CD4-positive, alpha-beta T cell treated with Interleukin-4 for 4 hours (primary cell): Measurements from ENCODE around the gene PRDM15.

ENCODE experiments used
- DNase-seq: peaks from one replicate; pipeline ENCODE4 v3.0.0-alpha.2; 2020

PRDM15 gene

DNA sequence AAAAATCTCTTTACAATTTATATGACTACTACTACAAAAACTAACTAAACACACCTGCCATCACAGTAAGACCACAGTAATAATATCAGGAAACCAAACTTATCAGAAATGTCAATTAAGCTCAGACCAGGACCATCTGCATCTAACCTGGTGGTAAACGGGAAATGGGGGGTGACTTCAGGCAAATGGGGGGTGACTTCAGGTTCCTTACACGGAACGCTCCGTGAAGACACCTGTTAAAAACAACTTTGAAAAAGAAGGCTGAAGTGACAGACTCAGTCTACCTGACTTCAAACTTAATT, 15.8 kb downstream of the PRDM15 start:
- no peak for DNase-seq

DNA sequence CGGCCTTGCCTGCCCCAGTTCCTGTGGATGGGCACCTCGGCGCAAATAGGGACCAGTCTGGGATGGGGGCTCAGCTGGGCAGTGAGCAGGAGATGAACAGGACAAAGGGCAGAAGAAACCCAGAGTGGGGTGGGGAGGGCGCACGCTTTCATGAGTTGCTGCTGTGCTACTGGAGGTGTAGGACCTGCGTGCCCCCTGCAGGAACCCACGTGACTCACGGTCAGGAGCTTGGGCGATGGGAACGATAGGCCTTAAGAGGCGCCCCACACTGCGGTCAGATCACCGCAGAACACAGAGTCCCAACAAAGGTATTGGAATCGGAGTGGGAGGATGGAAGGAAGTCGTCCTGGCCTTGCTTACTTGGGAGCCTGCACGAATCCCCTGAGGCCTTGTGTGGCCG, 17.2 kb downstream of the PRDM15 start:
- DNase-seq: no peak

DNA sequence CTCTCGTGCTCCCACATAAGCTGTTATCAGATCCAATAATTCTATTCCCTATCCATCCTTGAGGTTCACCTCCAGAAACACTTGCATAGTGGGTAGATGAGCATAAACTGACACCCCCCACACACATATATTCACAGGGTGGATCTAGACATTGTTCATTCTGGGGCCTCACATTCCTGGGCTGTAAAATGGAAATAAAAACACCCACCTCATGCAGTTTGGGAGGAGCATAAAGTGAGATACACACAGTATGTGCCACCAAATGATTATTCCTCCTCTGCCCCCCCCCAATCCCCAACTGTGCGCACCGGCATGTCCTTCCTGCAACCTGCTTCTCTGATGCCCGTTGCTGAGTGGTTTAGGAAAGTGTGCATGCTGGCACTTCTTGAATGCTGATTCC, 17.9 kb downstream of the PRDM15 start:
- no peak for DNase-seq

DNA sequence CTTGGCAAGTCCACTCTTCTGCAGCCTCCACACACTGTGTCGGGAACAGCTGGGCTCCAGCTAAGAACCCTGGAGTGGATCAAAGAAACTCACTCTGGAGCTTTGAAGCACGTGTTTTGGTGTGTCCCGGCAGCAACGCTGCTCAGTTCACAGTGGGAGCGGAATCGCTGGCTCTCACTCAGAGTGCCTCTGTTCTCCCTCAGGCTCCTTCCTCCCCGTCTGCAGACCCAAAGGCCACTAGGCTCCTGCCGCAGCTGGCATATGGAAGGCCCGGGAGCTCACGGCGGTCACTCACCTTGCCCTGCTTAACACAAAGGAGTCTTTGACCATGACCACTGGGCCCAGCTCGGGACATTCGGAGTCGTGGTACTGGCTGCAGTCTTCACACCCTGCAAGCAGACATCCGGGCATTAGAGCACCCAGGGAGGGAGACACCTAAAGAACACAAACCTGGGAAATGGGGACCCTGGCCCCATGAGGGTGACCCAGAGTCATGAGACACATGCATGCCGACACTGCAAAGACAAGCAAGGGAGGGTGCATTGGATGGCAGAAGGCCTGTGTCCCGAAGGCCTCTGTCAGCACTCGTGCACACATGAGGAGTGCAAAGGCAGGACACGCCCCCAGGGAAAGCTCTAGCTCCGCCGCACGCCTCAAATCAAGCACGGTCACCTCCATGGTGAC, 19.7 kb downstream of the PRDM15 start:
- no peak for DNase-seq

DNA sequence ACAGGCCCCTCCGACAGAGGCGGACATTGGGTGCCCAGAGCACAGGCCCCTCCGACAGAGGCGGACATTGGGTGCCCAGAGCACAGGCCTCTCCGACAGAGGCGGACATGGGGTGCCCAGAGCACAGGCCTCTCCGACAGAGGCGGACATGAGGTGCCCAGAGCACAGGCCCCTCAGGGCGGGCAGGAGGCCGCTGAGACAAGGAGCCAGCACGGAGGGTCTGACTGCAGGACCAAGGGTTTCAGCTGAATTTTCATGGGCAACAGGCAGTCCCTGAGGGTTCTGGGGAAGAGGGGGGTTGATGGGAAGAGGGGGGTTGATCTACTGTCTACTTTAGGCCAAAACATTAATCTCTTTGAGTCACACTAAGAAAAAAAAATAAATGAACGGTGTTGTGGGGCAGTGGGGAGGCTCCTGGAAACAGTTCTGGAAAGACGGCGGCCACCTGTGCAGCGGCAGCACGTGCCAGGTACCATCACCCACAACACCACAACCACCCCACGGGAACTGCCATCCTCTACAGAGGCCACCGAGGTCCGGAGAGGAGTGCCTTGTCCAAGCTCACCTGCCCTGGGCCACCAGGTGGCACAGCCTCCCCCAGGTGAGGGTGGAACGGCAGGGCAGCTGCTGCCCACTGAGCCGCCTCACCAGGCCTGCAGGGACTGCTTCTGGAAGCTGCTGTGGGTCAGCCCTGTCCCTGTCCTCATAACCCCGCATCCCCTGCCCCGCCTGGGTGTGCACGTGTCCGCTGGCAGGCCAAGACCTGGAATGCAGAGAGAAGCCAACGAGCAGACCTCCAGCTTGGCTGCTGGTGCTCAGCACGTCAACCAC, 20.5 kb downstream of the PRDM15 start:
- no peak for DNase-seq

DNA sequence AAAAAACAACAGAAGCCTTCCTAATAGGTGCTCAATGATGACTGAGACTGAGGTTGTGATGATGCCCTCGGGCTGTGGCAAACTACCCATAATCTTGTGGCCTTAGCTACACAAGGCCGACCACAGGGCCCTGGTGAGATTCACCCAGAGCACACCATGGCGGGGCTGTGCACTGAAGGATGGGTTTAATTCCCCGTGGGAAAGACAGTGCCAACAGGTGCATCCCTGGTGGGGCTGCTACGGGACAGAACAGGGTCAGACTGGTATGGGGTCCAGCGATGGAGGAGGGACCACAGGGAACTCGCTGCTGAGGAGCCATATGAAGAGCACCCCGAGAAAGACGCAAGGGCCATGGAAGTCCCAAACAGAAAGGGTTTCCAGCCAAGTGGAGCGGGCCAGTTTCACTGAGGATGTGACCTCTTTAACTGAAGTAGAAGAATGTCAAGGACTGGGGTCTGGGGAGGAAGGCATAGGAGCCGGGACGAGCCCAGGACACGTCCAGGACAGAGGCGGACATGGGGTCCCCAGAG, 21.3 kb downstream of the PRDM15 start:
- no peak for DNase-seq

DNA sequence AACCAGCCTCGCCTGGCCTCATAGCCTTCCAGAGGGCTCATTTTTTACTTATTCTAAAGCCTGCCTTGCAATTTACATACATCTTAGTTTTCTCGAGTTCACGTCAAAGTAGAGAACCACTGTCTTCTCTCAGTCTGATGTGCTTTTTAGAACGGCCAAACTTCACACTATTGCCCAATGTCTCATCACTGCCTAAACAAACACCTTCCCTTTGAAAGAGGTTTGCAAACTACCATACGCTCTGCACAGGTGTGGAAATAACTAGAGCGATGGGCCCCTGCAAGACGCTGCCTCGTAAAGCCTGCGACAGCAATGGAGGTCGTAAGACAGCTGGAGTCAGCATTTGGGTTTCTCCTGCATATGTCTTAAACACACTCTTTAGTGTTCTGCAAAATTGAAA, 22.6 kb downstream of the PRDM15 start:
- no peak for DNase-seq

DNA sequence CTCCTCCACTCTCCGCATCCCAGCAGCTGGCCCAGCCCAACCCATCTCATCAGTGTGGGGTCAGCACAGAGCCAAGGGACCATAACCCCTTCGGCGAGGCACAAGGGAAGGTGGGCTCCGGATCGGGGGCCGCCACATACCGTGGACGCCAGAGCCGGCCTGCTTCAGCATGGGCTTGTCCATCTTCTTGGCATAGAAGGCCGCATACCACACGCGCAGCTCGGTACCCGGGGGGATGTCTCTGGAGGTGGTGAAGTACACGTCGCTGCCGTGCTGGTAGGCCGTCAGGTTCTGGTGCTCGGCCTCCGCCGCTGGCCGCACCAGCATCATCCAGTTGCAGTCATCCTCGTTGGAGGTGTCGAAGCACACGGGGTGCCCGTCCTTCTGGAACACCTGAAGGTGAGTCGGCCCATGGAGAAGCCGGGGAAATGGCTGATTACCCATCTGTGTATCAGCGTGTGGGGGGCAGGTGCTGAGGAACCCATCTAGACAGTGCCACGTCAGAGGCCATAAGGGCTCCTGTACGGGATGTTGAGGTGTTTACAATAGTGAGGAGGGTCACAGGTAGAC, 24.6 kb downstream of the PRDM15 start:
- no peak for DNase-seq

DNA sequence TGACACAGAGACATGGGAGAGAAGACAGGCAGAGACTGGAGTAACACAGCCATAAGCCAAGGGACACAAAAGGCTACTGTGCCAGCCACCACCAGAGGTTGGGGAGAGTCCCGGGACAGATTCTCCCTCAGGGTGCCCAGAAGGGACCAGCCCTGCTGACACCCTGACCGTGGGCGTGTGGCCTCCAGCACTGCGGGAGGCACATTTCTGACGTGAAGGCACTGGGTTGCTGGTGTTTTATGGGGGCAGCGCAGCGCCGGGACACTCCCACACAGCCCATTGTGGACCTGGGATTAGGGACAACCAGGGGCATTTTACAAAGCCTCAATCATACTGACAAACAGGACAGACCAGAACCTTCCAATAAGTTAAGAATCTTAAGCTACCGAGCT, 26.2 kb downstream of the PRDM15 start:
- DNase-seq: no peak

DNA sequence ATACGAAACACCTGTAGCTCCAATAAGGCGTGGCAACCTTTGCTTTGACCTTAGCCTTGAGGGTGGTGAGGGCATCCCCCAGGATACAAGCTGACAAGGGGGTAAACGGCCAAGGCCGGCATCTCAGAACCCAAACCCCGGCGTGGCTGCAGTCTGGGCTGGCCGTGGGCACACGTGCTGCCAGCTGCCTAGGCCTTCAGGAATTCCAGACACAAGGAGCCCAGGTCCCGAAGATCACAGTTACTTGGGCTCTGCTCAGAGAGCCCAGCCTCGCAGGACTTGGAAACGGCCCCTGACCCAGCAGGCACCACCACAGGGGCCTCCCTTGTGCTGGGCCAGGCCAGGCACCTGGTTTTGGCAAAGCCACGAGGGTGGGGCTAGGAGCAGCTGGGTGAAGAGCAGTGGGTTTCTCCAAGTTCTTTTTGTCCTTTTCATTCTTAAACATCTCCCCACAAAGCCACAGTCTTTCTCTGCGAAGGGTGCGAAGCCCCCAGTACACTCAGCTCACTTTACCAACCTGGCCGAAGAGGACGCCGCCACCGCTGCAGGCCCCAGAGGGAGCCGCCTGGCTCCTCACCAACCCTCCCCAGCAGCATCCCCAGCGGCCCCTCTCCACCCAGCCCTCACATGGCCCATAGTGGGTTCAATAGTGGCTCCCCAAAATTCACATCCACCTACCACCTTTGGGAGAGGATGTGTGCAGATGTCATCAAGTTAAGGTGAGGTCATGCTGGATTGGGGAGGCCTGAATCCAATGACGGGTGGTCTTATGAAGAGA, 26.8 kb downstream of the PRDM15 start:
- no peak for DNase-seq

DNA sequence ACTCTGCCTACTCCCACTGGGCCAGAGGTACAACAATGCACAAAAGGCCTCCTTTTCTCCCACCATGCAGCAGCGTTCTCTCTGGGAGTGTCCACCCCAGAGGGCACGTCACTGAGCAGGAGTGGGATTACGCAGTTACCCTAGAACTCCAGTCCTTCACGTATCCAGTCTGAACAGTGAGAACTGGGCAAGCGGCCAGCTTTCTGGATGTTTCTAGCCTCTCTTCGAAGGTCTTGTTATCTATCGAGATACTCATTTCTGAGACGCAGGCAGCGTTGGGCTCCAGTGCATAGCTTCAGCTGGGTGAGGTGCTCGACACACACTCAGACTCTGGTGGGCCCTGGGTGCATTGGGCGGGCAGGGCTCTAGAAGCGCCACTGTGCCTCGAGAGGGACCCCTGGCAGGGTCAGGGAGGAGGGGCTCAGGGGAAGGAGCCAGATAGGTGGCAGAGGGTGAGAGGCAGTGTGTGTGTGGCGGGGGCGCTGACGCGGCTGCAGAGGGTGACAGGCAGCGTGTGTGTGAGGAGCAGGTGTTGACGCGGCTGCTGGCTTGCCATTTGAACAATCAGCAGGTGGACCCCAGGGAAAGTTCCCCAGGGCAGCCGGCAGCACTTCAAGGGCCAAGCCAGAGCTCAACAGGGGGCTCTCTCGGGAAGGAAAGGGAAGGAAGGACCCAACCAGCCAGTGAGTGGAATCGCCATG, 27.9 kb downstream of the PRDM15 start:
- DNase-seq: no peak

DNA sequence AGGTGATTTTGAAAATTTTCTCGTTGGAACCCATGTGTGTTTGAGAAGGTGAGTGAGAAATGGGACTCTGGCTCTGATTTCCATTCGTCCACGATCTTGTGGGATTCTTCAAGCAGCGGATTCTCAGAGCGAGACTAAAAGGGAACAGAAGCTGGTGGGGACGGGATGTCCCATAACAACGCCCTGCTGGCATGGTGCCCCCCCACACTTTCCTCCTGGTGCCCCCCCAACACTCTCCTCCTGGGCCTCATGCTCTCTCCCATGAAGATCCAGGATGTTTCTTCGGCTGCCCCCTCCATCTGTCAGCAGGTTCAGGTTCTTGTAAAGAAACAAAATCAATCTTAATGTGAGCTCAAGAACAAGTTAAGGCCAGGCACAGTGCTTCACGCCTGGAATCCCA, 29.1 kb downstream of the PRDM15 start:
- DNase-seq: no peak

DNA sequence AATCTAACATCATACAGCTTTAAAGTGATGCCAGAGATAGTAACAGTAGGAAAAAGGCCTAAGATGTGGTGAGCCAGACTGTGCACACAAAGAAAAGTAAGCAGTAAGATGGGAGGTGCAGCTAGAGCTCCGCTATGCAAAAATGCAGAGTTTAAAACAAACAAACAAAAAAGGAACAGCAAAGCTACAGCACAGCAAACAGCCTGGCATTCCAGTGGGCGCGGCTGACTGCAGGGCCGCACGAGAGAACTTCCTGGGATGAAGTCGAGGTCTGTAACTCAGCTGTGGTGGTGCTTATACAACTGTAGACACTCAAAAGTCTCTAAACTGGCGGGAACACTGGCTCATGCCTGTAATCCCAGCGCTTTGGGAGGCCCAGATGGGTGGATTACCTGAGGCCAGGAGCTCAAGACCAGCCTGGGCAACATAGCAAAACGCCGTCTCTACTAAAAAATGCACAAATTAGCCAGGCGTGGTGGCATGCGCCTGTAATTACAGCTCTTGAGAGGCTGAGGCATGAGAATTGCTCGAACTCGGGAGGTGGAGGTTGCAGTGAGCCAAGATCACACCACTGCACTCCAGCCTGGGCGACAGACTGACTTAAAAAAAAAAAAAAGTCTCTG, 30.1 kb downstream of the PRDM15 start:
- DNase-seq: no peak

DNA sequence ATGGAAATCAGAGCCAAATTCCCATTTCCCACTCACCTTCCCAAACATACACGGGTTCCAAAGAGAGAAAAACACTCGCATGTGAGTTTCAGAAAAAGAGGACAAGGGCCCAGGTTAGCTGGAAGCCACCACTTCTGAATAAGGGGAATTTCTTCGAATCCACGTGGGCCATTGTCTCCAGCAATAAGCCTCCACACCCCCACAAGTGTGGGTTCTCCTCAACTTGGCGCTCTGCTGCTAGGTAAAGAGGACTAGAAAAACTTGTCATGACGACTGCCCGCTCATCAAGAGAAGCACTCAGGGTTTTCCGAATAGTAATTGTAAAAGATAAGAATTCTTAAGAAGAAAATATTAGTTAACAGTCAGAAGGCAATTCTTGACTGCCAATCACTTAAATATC, 30.6 kb downstream of the PRDM15 start:
- DNase-seq: no peak

DNA sequence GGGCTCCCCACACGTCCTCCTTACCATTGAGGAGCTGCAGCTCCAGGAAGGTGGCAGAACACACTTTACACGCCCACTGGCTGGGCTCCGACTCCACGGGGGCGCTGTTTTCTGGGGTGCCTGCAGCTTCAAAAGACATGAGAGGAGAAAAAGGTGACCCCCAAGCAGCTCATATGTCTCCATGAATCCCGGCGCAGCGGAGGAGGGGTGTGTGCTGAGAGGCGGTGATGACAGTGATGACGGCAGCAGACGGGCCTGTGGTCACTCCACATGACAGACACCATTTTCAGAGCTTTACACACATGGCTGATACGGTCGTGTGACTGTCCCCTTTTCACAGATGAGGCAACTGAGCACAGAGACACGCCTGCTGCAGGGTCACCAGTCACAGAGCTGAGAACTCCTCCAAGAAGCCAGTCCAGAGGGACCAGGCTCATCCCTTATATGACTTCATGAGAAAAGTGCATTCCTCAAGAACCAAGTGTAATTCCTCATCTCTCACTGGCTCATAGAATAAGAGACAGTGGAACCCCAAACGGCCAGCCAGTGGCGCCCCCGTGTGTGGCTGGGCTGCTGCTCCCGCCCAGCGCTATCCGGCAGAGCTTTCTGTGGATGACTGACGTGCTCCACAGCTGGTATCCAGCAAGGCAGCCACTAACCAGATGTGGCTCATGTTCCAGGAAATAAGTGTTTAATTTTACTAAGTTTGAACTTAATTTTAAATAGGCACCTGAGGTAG, 31.9 kb downstream of the PRDM15 start:
- DNase-seq: no peak

DNA sequence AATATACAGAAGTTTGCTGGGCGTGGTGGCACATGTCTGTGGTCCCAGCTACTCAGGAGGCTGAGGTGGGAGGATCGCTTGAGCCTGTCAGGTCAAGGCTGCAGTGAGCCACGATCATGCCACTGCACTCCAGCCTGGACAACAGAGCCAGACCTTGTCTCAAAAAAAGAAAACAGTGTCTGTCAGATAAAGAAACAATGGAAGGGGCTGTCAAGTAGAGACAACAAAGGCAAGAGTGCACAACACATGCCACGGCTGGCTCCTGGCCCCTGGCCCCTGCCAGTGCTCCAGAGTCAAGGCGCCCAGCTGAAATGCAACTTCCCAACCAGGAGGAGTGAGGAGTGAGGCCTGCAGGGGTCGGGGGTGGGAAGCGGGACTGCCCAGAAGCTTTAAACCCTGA, 32.6 kb downstream of the PRDM15 start:
- no peak for DNase-seq

DNA sequence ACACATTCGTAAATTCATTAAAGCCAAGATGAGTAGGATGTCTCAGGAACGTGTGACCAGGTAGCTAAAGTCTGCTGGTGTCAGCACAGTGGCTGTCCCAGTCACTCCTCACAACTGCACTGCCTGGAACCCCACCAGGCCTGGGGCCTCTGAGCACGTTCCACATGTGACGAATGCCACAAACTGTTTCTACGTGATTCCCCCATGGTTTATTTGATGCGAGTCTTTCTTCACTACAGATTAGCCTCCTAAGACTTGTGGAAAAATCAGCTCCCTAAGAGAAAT, 33.2 kb downstream of the PRDM15 start:
- no peak for DNase-seq

DNA sequence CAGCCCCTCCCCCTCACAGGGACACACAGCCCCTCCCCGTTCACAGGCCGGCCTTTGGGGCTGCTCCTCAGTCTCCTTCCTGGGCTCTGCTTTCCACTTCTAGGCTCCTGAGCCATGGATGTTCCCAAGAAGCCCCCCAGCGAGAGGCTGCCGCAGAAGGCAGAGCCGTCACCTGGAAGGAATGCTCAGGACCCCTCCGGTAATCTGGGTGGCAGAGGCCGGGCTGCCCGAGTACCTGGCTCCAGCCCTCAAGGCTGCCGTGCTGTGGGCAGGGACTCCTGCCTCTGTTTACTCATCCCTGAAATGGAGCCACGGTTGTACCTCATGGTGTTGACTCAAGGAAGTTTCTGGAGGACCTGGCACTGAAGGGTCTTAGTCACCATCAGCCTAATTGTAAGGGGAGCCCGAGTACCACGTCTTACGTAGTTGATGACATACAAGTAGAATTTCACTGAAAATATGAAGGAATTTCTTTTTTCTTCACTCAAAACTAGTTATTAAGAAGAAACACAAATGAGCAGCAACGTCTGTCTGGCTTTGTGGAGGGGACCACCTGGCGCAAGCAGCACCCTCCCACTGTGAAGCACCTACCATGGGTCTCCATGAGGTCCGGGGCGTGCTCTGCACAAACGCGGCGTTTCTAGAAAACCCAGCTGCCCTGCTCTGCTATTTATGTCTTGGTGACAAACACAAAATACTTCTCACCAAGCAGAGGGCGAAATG, 33.7 kb downstream of the PRDM15 start:
- no peak for DNase-seq

DNA sequence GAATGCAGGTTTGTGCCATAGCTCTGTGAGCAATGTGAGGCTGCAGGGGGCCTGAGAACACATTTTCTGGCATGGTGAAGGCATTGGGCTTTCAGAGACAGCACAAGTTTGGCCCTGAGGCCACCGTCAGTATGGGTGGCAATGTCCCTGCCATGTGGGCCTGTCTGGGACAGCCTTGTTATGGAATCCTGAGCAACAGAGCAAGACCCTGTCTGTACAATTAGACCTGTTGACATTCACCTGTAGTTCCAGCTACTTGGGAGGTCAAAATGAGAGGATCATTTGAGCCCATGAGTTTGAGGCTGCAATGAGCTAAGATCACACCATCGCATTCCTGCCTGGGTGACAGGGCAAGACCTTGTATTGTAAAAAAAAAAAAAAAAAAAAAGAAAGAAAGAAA, 35.6 kb downstream of the PRDM15 start:
- DNase-seq: no peak

DNA sequence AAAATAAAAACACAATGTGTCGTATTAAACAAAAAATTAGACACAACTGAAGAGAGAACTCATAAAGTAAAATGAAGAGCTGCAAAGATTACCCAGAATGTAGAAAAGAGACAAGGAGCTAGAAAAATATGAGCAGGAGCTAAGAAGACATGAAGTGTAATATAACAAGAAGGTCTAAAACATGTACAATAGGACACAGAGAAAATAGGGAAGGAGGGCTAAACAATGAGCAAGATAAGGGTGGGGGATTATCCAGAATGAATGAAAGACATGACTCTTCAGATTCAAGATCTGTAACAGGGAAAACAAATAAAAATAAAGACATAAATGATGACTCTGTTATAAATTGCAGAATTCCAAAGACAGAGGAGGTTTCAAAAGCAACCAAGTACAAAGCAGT, 38.3 kb downstream of the PRDM15 start:
- no peak for DNase-seq

DNA sequence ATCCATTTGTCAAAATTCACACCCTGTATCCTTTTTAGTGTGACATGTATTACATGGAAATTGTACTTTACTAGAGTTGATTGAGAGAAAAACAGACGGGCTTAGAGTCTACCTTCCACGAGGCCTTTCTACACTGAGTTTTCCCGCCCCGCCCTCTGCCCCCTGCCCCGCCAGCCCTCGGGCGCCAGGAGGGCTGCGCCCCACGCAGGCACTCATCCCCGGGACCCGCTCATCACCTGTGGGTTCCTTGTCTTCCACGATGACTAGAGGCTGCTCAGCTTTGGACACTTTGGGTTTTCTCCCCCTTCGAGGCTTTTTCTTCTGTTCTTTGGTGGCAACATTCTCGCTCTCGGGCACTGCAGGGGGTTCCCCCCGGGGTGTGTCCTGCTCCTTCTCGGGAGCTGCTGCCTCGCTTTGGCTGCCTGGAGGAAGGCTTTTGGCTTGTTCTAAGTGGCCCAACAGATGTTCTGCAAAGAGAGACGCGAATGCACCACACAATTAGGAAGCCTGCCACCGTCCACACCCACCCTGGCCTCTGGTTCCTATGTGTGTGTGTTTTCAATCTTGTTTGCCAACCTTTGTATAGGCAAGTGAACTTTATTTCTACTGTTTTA, 39.6 kb downstream of the PRDM15 start:
- DNase-seq: no peak
